ES-I3 (cell line): ENCODE results near the gene ABHD10.

Experiments
- H3K36me3 ChIP-seq: 2 replicates; pipeline ENCODE4 v1.6.1; 2013; ENCODE audit warnings: mild to moderate bottlenecking, low read length, control low read depth, moderate library complexity; ENCODE audit not compliant: insufficient read depth
- H3K4me1 ChIP-seq: 2 replicates; pipeline ENCODE4 v1.6.1; 2013; ENCODE audit warnings: mild to moderate bottlenecking, control low read depth, low read length; ENCODE audit not compliant: insufficient read depth
- H3K9ac ChIP-seq: 2 replicates; pipeline ENCODE4 v1.6.1; 2013; ENCODE audit warnings: low read depth, mild to moderate bottlenecking, low read length, moderate library complexity
- H3K9me3 ChIP-seq: 2 replicates; pipeline ENCODE4 v1.6.1; 2013; ENCODE audit warnings: mild to moderate bottlenecking, low read length, moderate library complexity; ENCODE audit not compliant: control insufficient read depth, insufficient read depth

ABHD10 gene

GRCh38 chr3:111952866-111953450 lies 25.9 kb upstream of the ABHD10 start:
- no peaks in the 10 kb centered on the region for H3K9me3 ChIP-seq
- peaks cover 25% of the 10 kb centered on the region for H3K4me1 ChIP-seq
- H3K9ac ChIP-seq, result no peak overlapping the region
- H3K36me3 ChIP-seq, result no peaks in the 10 kb centered on the region

GRCh38 chr3:111954228-111954990 lies 24.4 kb upstream of the ABHD10 start:
- Histone ChIP-seq H3K9me3 (no peaks in the 10 kb centered on the region), H3K4me1 (peaks cover 39% of the 10 kb centered on the region), H3K9ac (no peak overlapping the region), H3K36me3 (no peaks in the 10 kb centered on the region)

- peaks cover 40% of the 10 kb centered on the region for H3K4me1 ChIP-seq
- H3K9me3 ChIP-seq, result no peaks in the 10 kb centered on the region
- no peak overlapping the region for H3K9ac ChIP-seq
- no peaks in the 10 kb centered on the region for H3K36me3 ChIP-seq
Measured at GRCh38 chr3:111955876-111956275, 22.9 kb upstream of the ABHD10 start.

- no peak overlapping the region for H3K9ac ChIP-seq
- no peaks in the 10 kb centered on the region for H3K36me3 ChIP-seq
- H3K4me1 ChIP-seq, result peaks cover 40% of the 10 kb centered on the region
- no peaks in the 10 kb centered on the region for H3K9me3 ChIP-seq
Measured at GRCh38 chr3:111956449-111956848, 22.4 kb upstream of the ABHD10 start.

- Histone ChIP-seq H3K36me3 (no peaks in the 10 kb centered on the region), H3K9ac (no peak overlapping the region), H3K9me3 (no peaks in the 10 kb centered on the region), H3K4me1 (peaks cover 44% of the 10 kb centered on the region)
Measured at GRCh38 chr3:111956995-111957734, 21.7 kb upstream of the ABHD10 start.

- no peak overlapping the region for H3K9ac ChIP-seq
- no peaks in the 10 kb centered on the region for H3K36me3 ChIP-seq
- H3K4me1 ChIP-seq, result peaks cover 21% of the 10 kb centered on the region
- no peaks in the 10 kb centered on the region for H3K9me3 ChIP-seq
Measured at GRCh38 chr3:111961461-111962164, 17.2 kb upstream of the ABHD10 start.

- Histone ChIP-seq H3K9ac (no peak overlapping the region), H3K9me3 (no peaks in the 10 kb centered on the region), H3K4me1 (peaks cover 20% of the 10 kb centered on the region; the same call in 1 of the 2 replicates), H3K36me3 (no peaks in the 10 kb centered on the region)
Measured at GRCh38 chr3:111963424-111963823, 15.4 kb upstream of the ABHD10 start.

GRCh38 chr3:111965484-111965883 lies 13.3 kb upstream of the ABHD10 start:
- no peaks in the 10 kb centered on the region for H3K36me3 ChIP-seq
- peaks cover 10% of the 10 kb centered on the region; the same call in 1 of the 2 replicates for H3K4me1 ChIP-seq
- H3K9ac ChIP-seq, result no peak overlapping the region
- no peaks in the 10 kb centered on the region for H3K9me3 ChIP-seq

GRCh38 chr3:111967068-111967467 lies 11.8 kb upstream of the ABHD10 start:
- H3K9ac ChIP-seq, result no peak overlapping the region
- peaks cover 6% of the 10 kb centered on the region; the same call in 1 of the 2 replicates for H3K4me1 ChIP-seq
- no peaks in the 10 kb centered on the region for H3K9me3 ChIP-seq
- H3K36me3 ChIP-seq, result no peaks in the 10 kb centered on the region

- H3K4me1 ChIP-seq, result peaks cover 6% of the 10 kb centered on the region; the same call in 1 of the 2 replicates
- no peak overlapping the region for H3K9ac ChIP-seq
- no peaks in the 10 kb centered on the region for H3K9me3 ChIP-seq
- no peaks in the 10 kb centered on the region for H3K36me3 ChIP-seq
Measured at GRCh38 chr3:111967651-111968274, 11.1 kb upstream of the ABHD10 start.

- Histone ChIP-seq H3K4me1 (peaks cover 6% of the 10 kb centered on the region; the same call in 1 of the 2 replicates), H3K9ac (no peak overlapping the region), H3K36me3 (no peaks in the 10 kb centered on the region), H3K9me3 (no peaks in the 10 kb centered on the region)
Measured at GRCh38 chr3:111968319-111969054, 10.3 kb upstream of the ABHD10 start.

GRCh38 chr3:111970376-111970775 lies 8.4 kb upstream of the ABHD10 start:
- no peaks in the 10 kb centered on the region for H3K36me3 ChIP-seq
- no peak overlapping the region for H3K9ac ChIP-seq
- H3K4me1 ChIP-seq, result peaks cover 6% of the 10 kb centered on the region; the same call in 1 of the 2 replicates
- H3K9me3 ChIP-seq, result no peaks in the 10 kb centered on the region

- H3K9me3 ChIP-seq, result no peaks in the 10 kb centered on the region
- peaks cover 6% of the 10 kb centered on the region; the same call in 1 of the 2 replicates for H3K4me1 ChIP-seq
- H3K36me3 ChIP-seq, result no peaks in the 10 kb centered on the region
- H3K9ac ChIP-seq, result no peak overlapping the region
Measured at GRCh38 chr3:111971533-111972130, 7.2 kb upstream of the ABHD10 start.
